NB4 (cell line): ENCODE measurements around the gene PRSS16.
"Not testable (repeated sequence)": the region's sequence is repeated elsewhere in the genome, so short reads cannot be mapped to it uniquely, and the experiment has no call there.

Source experiments
- CTCF ChIP-seq: IDR thresholded peaks from one replicate; pipeline ENCODE4 v1.5.1; 2012; ENCODE audit warnings: low read depth, low read length
- POLR2A ChIP-seq: IDR thresholded peaks from 2 replicates; pipeline ENCODE4 v1.6.1; 2011; ENCODE audit warnings: mild to moderate bottlenecking; ENCODE audit not compliant: insufficient read length; ENCODE audit errors: extremely low read depth

- TF ChIP-seq CTCF, POLR2A: not testable (repeated sequence)
Measured at GRCh38 chr6:27213091-27213517, 34.4 kb upstream of the PRSS16 start.
